NCI-H748 (cell line): ENCODE results near the gene FAAP100.
"Not testable (repeated sequence)": the region's sequence is repeated elsewhere in the genome, so short reads cannot be mapped to it uniquely, and the experiment has no call there.

Source experiments
- DNase-seq: peaks from one replicate; lab custom pipeline; 2025; ENCODE audit not compliant: unreplicated experiment; lab: John Stamatoyannopoulos, UW

The FAAP100 gene, protein sequence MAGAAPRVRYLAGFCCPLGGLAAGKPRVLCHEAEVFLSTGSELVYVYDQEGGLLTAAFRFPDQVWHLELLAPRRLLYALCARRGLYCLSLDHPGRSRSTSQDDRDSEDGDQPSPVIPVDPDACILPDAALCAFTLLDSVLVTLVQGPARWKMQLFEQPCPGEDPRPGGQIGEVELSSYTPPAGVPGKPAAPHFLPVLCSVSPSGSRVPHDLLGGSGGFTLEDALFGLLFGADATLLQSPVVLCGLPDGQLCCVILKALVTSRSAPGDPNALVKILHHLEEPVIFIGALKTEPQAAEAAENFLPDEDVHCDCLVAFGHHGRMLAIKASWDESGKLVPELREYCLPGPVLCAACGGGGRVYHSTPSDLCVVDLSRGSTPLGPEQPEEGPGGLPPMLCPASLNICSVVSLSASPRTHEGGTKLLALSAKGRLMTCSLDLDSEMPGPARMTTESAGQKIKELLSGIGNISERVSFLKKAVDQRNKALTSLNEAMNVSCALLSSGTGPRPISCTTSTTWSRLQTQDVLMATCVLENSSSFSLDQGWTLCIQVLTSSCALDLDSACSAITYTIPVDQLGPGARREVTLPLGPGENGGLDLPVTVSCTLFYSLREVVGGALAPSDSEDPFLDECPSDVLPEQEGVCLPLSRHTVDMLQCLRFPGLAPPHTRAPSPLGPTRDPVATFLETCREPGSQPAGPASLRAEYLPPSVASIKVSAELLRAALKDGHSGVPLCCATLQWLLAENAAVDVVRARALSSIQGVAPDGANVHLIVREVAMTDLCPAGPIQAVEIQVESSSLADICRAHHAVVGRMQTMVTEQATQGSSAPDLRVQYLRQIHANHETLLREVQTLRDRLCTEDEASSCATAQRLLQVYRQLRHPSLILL

DNA sequence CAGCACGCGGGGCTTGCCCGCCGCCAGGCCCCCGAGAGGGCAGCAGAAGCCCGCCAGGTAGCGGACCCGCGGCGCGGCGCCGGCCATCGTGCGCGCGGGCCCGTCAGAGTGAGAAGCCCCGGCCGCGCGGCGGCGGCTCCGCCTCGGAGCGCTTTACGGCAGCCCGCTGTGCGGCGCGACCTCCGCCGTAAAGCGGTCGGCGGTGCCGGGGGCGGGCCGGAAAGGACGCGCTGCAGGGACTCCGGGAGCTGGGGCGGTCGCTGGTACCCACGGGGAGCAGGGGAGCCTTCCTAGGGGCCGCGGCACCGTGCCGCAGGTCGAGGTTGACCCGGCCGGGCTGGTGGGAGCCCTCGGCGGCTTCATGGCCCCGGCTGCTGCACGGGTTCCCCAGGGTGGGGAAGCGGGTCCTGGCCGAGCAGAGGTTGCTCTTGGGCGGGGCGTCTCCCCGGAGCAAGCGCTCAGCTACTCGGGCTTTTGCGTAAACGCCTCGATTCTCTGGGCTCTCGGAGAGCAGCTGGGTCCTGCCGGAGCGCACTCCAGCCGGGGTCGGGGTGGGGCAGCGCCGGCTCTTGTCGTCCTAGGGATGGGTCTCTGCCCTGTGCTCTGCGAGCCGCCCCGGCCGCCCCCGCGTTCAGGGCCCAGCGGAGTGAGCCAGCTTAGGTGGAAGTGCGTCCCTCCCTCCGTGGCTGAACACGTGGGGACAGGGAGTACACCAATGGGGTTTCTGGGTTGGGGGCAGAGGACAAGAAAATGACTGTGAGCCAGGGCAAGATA lies at the start of gene FAAP100:
Gene FAAP100, minus strand, starts transcription at position 110 of the 774 bp plus-strand sequence. Its CDS starts 23 bp downstream, at position 87.
- DNase-seq: peak; percentile 88

DNA sequence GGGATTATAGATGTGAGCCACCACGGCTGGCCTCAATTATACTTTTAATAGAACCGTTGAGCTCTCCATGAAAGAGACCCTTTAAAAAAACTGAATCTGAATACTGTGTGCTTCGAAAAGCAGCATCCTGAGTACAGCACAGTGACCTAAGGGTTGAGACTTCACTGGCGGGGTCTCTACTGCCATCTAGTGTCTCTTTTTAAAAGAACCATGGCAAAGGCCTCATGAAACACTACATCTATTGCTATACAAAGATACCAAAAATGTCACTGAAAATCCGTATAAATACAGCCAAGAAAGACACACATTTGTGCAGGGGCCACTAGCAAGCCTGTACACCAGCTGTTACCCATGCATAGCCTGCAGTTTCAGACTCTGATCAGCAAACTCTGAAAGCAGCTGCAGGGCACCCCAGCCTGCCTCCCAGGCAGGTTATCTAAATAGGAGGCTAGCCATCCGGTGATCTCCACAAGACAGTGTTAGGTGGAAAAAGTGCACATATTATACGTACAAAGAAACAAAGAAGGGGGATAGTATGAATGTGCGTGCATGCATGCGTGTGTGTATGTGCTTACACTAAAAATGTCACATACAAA lies 49.5 kb upstream of the FAAP100 start:
- DNase-seq: peak; percentile 64

DNA sequence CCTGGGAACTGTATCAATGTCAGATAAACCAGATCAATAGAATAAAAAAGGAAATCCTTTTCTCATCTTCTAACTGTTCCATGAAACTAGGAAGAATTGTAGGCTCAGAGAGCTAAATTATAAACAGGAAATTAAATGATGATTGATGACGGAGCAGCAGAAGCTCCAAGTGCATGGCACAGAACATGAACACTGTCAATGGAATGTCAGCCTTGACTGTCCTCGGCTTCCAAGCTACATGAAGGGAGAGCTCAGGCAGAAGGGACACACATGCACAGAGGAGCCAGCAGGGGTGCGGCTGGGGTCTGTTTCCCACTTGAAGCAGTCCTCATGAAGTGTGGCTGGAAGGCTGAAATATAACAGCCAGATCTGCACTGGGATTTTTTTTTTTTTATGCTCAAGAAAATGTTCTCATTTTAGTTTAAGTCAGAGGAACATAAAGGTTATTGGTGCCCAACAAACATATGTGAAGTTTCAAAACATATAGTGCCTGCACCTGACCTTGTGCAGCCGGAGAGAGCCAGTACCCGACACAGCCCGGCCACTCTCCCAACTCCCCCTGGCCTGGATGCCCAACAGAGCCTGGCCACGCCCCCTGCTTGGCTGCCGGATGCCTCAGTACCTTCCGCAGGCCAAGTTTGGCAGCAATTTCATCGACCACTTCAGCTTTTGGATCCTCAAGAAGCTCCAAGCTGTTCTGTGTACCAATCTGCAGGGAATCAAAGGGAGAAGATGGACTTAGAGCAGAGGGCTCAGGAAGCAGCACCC lies 47.8 kb upstream of the FAAP100 start:
- DNase-seq: no peak

DNA sequence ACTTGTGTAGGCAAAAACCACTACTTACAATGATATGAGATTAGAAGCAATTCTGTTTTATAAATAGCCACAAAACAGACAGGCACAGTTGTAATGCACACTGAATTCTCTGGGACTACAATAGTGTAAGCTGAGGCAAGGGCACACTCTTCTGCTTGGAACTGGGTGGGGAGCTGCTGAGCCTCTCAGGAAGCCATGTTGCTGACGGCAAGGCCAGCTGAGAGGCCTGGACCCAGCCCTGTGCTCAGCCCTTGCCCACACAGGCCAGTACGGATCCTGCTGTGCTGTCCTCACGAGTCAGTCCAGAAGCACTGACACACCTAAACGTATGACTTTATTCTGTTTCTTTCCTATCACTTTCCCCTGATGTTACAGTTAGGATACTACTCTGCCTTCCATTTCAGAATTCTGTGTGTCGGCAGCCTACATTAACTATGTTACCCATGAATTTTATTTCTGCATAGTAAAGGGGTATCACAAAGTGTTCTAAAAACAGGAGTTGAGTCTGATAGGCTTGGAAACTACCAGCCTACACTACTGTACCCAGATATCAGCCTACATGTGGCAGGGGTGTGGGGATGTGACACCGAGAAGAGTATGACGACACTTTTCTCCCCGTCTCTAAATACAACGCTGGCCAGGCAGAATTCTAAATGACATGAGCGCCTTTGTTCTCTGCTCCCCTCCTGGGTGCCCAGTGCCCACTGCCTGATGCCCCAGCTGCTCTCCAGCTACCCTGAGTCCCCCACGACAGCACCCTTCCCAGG lies 41.1 kb upstream of the FAAP100 start:
- DNase-seq: no peak

DNA sequence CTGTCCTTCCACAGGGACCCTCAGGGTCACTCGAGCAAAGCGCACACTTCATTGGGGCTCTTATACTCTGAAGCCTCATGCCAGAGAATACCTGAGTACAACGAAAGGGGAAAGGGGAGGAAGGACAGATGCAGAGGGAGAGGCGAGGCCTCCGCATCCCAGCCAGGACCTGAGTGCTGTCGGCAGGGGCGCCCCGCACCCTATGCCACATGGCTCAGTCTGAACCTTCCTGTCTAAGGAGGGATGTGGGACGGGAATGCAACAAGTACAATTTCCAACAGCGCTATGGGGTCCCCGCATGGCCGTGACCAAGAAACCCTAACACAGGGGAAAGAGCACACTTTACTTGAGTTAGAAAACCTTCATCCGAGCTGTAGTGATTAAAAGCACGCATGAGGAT lies 39.8 kb upstream of the FAAP100 start:
- no peak for DNase-seq

DNA sequence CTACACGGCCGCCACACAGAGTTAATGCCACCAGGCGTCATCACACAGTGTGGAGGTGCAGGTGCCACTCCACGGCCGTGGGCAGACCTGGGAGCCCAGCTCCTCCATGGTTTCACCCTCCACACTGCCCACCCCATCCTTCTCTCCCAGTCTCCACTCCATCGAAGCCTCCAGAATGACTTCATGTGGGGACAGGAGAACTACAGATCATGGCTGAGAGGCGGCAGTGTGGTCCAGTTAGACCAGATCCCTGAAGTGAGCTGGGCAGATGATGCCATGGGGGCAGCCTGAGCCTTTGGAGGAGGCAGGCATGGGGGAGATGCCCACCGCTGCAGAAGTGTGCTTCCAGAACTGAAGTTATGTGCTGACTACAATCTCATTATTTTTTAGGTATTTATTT lies 38.0 kb upstream of the FAAP100 start:
- DNase-seq: no peak

DNA sequence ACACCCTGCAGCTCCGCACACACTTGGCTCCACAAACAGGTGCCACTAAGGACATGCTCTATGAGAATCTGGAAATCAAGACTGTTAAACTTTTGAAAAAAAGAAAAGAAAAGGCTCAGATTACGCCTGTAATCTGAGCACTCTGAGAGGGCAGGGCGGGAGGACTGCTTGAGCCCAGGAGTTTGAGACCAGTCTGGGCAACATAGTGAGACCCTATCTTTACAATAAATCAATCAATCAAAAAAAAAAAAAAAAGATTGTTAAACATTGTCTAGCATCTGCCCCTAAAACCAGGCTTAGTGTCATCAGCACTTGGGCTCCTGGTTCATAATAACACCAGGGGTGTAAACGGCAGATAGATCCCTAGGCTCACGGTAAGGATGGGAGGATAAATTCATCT lies 37.5 kb upstream of the FAAP100 start:
- DNase-seq: no peak

DNA sequence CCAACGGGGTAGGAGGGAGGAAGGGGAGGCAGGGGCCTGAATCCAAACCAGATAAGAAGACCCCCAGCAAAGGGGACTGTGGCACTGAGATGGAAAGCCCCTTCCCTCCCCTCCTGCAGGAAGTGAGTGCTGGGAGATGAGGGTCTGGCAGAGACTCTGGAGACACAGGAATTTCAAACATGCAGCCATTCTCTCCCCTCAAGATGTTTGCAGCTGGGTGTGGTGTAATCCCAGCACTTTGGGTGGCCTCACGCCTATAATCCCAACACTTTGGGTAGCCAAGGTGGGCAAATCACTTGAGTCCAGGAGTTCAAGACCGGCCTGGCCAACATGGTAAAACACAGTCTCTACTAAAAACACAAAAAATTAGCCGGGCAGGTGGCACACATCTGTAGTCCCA lies 33.9 kb upstream of the FAAP100 start:
- DNase-seq: no peak

DNA sequence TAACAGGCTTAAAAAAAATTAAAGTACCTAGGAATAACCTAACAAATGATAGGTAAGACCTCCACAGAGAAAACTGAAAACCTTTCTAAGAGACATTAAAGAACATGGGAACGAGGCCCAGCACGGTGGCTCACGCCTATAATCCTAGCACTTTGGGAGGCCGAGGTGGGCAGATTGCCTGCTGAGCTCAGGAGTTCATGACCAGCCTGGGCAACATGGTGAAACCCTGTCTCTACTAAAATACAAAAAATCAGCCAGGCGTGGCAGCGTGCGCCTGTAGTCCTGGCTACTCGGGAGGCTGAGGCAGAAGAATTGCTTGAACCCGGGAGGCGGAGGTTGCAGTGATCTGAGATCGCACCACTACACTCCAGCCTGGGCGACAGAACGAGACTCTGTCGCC lies 32.6 kb upstream of the FAAP100 start:
- DNase-seq: not testable (repeated sequence)

DNA sequence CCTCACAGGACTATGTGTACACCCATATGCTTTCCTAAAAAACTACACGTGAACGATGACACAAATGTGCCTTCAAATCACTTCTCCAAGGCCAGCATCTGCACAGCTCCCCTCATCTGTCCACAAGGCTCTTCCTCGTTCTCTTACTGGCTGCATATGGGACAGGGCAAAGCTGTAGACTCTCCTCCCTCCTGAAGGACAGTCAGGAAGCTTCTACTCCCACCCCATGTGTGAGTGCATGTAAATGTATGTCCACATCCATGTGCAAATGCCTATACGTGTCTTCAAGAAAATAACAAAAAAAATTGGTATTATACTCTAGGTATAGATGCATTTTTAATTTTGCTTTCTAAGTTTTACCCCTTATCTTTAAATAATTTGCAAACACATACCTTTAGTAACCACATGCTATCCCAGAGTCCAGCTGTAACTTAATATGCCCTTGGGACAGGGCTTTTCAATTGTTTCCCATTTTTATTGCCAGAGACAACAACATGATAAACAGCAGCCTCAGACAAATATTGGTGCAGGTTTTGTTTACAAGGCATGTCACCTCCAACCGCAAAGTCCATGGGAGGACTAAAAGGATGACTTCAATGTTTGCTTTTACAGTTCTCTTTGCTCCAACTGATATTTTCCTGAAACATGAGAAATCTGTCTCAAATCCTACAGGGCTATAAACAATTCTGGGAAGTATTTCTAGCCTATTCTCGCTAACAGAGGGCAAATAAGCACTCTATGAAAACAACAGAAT lies 31.6 kb upstream of the FAAP100 start:
- DNase-seq: no peak

DNA sequence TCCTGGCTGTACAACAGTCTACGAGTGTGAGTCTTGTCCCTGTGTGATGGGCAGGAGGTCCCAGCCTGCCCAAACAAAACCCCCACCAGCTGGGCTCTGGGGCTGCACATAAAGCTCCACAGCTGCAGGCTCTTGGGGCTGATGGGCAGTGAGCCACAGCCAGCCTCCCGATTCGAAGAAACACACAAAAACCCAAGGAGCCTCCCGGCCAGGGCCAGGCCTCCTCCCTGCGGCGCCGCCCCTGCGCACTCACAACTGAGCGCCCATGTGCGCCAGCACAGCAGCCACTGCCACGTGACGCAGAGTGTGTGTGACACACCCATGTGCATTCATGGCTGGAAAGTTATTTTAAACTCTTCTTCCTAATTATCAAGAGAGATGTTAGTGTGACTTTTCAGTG lies 30.6 kb upstream of the FAAP100 start:
- DNase-seq: no peak

DNA sequence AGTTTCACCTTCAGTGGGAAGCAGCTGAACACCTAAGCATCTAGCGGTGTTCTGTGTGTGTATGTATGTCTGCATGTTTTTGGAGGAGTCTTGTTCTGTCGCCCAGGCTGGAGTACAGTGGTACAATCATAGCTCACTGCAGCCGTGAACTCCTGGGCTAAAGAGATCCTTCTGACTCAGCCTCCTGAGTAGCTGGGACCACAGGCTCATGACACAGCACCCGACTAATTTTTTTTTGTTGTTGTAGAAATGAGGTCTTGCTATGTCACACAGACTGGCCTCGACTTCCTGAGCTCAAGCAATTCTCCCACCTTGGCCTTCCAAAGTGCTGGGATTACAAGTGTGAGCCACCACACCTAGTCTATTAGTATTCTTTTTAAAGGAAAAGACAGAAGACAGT lies 30.2 kb upstream of the FAAP100 start:
- no peak for DNase-seq

DNA sequence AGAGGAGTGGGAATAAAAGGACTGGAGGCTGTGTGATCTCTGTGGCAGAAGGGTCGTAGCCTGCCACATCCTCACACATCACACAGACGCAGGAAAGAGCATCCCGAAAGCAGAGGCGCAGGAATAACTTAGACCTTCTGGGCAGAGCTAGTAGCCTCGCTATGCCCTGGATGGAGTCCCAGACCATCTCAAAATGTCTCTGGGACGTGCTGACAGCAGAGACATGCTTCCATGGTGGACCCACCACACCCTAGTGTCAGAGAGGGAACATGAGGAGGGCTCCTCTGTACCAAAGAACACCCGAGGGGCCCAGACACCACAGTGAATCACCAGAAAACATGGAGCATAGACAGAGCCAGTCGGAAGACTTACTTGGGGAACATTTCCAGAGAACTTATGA lies 29.6 kb upstream of the FAAP100 start:
- no peak for DNase-seq

DNA sequence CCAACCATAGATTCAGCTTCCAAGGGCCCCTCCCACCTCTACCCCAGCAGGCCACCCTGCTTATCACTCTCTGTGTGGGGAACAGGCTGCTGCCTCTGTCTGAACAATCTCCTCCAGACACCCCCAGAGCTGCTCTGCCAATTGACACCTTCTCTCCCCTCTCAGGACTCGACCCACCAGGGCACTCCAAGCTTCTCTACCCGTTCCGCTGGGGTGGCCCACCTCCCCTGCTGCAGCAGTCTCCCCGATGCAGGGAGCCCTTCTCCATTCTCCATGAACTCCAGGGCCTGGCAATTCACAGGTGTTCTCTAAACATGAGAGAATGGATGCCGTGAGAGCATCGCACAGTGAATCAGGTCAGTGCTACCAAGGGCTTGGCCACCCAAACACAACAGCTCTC lies 28.3 kb upstream of the FAAP100 start:
- no peak for DNase-seq

DNA sequence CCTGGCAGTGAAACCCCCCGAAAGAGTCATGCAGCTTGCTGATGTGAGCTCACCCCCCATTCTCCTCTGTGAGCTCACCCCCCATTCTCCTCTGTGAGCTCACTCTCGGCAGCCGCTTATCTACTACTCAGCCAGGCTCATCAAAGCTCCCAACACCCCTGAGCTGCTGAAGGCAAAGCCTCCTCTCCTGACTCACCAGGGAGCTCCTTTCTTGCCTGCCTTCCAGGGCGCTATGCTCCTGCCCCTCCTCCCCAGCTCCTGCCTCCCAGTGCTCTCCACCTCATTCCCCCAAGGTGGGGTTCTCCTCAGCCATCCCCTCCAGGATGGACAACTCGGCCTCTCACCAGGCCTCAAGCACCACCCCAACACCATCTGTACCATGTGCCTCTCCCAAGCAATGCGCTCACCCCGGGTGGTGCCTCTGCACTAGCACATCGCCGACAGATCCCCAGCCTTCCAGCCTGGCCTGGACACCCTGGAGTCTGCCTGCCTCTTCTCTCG lies 27.7 kb upstream of the FAAP100 start:
- DNase-seq: no peak

DNA sequence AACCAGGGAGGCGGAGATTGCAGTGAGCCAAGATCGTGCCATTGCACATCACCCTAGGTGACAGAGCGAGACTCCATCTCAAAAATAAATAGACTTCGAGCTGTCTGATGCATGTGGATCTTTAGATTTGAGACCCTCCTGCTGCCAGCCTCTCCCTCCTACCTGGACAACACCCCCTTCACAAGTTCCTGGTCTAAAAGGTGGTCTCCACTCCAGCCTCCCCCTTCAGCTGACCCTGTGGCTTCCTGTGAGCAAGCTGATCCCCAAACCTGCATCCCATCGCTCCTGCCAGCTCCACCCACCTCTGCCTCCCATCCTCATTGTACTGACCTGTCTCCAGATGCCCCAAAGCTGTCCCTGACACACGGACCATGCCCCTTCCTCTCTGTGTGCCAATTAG lies 27.1 kb upstream of the FAAP100 start:
- no peak for DNase-seq

DNA sequence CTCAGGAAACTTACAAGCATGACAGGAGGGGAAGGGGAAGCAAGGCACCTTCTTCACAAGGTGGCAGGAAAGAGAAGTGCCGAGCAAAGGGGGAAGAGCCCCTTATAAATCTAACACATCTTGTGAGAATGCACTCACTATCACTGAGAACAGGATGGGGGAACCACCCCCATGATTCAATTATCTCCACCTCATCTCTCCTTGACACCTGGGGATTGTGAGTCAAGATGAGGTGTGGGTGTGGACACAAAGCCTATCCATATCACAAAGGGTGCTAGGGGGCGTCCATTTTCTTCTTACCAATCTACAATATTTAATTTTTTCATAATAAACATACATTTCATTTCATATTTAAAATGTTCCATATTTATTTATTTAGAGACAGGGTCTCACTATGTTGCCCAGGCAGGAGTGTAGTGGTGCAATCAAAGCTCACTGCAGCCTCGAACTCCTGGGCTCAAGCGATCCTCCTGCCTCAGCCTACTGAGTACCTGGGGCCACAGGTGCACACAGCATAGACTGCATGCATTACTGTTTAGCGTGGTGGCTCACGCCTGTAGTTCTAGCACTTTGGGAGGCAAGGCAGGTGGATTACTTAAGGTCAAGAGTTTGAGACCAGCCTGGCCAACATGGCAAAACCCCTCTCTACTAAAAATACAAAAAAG lies 26.5 kb upstream of the FAAP100 start:
- DNase-seq: no peak

DNA sequence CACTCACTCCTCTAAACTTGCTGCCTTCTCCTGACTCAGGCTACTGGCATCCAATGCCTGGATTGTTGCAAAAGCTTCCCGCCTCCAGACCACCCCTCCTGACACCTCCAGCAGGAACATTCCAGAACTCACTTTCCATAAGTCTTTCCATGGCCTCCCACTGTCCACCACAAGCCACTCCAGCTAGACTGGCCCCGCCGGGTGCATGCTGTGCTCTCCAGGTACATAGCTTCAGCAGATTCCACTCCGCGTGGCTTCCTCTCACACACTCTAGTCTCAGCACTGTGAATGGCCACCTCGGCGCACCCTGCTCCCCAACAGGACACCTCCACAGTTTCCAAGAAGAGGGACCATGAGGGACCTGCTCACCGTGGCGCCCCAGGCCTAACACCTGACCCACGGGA lies 25.9 kb upstream of the FAAP100 start:
- DNase-seq: no peak
